ENCODE measurements around the gene NFKB2.

The NFKB2 gene

DNA sequence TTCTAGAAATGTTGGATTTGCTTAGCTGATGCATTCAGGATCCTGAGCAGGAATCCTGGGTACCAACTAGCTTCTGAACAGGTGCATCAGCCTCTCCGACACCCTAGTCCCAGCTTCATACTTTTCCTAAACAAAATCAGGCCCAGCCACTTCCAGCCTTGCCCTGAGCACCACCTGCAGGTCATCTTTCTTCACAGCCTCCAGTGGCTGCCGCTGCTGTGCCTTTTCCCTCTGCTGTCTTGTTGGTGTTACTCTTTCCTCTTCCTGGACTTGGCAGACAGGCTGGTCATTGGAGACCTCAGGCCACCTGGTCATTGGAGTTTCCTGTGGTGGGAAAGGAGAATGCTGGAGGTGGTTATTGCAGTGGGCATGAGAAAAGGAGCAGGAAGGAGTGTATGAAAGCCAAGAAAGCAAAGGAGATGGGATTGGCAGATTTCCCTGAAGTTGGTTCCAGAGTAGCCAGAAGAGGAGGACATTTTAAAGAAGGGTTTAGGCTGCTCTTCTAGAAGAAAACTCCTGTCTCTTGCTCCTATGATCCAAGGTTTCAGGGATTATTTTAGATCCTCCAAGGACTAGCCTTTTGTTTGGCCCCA is 48.2 kb upstream of the NFKB2 start (continued):
- TF ChIP-seq OSR2 (tag by site-specific recombination; IDR thresholded peaks at IDR 0.05), result no peak
- peak; percentile 89 for TF ChIP-seq CTCF (tag by site-specific recombination; IDR thresholded peaks at IDR 0.05)
- TF ChIP-seq ZNF23 (tag by site-specific recombination; IDR thresholded peaks at IDR 0.05; ENCODE audit: borderline replicate concordance), result no peak
- TF ChIP-seq, protein P1, sequence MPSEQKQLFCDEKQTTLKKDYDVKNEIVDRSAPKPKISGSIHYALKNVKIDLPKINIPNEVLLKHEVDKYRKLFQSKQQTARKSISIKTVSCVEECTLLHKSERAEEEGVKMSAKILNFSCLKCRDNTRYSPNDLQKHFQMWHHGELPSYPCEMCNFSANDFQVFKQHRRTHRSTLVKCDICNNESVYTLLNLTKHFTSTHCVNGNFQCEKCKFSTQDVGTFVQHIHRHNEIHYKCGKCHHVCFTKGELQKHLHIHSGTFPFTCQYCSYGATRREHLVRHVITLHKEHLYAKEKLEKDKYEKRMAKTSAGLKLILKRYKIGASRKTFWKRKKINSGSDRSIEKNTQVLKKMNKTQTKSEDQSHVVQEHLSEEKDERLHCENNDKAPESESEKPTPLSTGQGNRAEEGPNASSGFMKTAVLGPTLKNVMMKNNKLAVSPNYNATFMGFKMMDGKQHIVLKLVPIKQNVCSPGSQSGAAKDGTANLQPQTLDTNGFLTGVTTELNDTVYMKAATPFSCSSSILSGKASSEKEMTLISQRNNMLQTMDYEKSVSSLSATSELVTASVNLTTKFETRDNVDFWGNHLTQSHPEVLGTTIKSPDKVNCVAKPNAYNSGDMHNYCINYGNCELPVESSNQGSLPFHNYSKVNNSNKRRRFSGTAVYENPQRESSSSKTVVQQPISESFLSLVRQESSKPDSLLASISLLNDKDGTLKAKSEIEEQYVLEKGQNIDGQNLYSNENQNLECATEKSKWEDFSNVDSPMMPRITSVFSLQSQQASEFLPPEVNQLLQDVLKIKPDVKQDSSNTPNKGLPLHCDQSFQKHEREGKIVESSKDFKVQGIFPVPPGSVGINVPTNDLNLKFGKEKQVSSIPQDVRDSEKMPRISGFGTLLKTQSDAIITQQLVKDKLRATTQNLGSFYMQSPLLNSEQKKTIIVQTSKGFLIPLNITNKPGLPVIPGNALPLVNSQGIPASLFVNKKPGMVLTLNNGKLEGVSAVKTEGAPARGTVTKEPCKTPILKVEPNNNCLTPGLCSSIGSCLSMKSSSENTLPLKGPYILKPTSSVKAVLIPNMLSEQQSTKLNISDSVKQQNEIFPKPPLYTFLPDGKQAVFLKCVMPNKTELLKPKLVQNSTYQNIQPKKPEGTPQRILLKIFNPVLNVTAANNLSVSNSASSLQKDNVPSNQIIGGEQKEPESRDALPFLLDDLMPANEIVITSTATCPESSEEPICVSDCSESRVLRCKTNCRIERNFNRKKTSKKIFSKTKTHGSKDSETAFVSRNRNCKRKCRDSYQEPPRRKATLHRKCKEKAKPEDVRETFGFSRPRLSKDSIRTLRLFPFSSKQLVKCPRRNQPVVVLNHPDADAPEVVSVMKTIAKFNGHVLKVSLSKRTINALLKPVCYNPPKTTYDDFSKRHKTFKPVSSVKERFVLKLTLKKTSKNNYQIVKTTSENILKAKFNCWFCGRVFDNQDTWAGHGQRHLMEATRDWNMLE (tag by site-specific recombination; conservative IDR thresholded peaks at IDR 0.05; ENCODE audit: low read depth), result no peak
- TF ChIP-seq GLIS1 (tag by site-specific recombination; IDR thresholded peaks at IDR 0.05), result no peak

GRCh38 chr10:102352066-102352715 is 43.3 kb upstream of the NFKB2 start:
- no peaks in the 10 kb centered on the region for H3K4me1 ChIP-seq (ENCODE audit: control insufficient read depth, insufficient read depth, low read length)
- H3K36me3 ChIP-seq (ENCODE audit: control insufficient read depth in 2 of 2, insufficient read depth in 1 of 2, low read length in 2 of 2), result peaks cover 20 to 82% of the 10 kb centered on the region in 2 experiments
- ChIA-PET CTCF (interaction anchor here (0.6 to 21.4 kb wide), 40 partner anchors 9 to 231 kb away, joined by 3 to 531 read pairs (median 4); partner anchors contain the start of genes ELOVL3 and PITX3), POLR2A (interaction anchor here (0.6 to 1.7 kb wide), 3 partner anchors 107 to 158 kb away, joined by 3 to 4 read pairs (median 4); partner anchors contain the start of gene GBF1)
- no peak overlapping the region for H3K27ac ChIP-seq (ENCODE audit: extremely low read depth, low read depth, low read length)
- no peaks in the 10 kb centered on the region for H3K9me3 ChIP-seq (ENCODE audit: control insufficient read depth, insufficient read depth, low read depth, low read length)
- H3K4me3 ChIP-seq (ENCODE audit: low read depth, low read length), result no peak overlapping the region
- no peak for TF ChIP-seq ZNF544 (tag by site-specific recombination; IDR thresholded peaks at IDR 0.05)
- TF ChIP-seq ZNF777 (tag by site-specific recombination; IDR thresholded peaks at IDR 0.05; ENCODE audit: borderline replicate concordance), result no peak
- no peak for TF ChIP-seq ZNF146 (tag by site-specific recombination; IDR thresholded peaks at IDR 0.05)
- TF ChIP-seq BCL11A (tag by site-specific recombination; IDR thresholded peaks at IDR 0.05; ENCODE audit: low read depth), result no peak
- no peak for TF ChIP-seq ZNF624 (tag by site-specific recombination; IDR thresholded peaks at IDR 0.05)
- TF ChIP-seq ZBTB7A (tag by site-specific recombination; IDR thresholded peaks at IDR 0.05; ENCODE audit: low read depth), result 0 out of 2 replicates have a peak, but pooled peaks have one; percentile 48
- TF ChIP-seq ZNF654 (tag by site-specific recombination; IDR thresholded peaks at IDR 0.05; ENCODE audit: low read depth), result peak; percentile 80
- TF ChIP-seq, protein P2, sequence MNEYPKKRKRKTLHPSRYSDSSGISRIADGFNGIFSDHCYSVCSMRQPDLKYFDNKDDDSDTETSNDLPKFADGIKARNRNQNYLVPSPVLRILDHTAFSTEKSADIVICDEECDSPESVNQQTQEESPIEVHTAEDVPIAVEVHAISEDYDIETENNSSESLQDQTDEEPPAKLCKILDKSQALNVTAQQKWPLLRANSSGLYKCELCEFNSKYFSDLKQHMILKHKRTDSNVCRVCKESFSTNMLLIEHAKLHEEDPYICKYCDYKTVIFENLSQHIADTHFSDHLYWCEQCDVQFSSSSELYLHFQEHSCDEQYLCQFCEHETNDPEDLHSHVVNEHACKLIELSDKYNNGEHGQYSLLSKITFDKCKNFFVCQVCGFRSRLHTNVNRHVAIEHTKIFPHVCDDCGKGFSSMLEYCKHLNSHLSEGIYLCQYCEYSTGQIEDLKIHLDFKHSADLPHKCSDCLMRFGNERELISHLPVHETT (tag by site-specific recombination; IDR thresholded peaks at IDR 0.05), result no peak
- no peak for TF ChIP-seq ZNF175 (tag by site-specific recombination; IDR thresholded peaks at IDR 0.05)
- TF ChIP-seq KLF8 (tag by site-specific recombination; IDR thresholded peaks at IDR 0.05), result no peak
- no peak for TF ChIP-seq ATF2 (tag by site-specific recombination; IDR thresholded peaks at IDR 0.05; ENCODE audit: low read depth)
- TF ChIP-seq ZNF514 (tag by site-specific recombination; IDR thresholded peaks at IDR 0.05), result no peak
- TF ChIP-seq, protein P3, sequence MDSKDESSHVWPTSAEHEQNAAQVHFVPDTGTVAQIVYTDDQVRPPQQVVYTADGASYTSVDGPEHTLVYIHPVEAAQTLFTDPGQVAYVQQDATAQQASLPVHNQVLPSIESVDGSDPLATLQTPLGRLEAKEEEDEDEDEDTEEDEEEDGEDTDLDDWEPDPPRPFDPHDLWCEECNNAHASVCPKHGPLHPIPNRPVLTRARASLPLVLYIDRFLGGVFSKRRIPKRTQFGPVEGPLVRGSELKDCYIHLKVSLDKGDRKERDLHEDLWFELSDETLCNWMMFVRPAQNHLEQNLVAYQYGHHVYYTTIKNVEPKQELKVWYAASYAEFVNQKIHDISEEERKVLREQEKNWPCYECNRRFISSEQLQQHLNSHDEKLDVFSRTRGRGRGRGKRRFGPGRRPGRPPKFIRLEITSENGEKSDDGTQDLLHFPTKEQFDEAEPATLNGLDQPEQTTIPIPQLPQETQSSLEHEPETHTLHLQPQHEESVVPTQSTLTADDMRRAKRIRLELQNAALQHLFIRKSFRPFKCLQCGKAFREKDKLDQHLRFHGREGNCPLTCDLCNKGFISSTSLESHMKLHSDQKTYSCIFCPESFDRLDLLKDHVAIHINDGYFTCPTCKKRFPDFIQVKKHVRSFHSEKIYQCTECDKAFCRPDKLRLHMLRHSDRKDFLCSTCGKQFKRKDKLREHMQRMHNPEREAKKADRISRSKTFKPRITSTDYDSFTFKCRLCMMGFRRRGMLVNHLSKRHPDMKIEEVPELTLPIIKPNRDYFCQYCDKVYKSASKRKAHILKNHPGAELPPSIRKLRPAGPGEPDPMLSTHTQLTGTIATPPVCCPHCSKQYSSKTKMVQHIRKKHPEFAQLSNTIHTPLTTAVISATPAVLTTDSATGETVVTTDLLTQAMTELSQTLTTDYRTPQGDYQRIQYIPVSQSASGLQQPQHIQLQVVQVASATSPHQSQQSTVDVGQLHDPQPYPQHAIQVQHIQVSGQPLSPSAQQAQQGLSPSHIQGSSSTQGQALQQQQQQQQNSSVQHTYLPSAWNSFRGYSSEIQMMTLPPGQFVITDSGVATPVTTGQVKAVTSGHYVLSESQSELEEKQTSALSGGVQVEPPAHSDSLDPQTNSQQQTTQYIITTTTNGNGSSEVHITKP (tag by site-specific recombination; IDR thresholded peaks at IDR 0.05), result peak; percentile 28; the same call in 1 of the 2 replicates
- TF ChIP-seq, protein P4, sequence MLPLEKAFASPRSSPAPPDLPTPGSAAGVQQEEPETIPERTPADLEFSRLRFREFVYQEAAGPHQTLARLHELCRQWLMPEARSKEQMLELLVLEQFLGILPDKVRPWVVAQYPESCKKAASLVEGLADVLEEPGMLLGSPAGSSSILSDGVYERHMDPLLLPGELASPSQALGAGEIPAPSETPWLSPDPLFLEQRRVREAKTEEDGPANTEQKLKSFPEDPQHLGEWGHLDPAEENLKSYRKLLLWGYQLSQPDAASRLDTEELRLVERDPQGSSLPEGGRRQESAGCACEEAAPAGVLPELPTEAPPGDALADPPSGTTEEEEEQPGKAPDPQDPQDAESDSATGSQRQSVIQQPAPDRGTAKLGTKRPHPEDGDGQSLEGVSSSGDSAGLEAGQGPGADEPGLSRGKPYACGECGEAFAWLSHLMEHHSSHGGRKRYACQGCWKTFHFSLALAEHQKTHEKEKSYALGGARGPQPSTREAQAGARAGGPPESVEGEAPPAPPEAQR (tag by site-specific recombination; IDR thresholded peaks at IDR 0.05), result no peak
- no peak for TF ChIP-seq ZNF121 (tag by site-specific recombination; IDR thresholded peaks at IDR 0.05)
